HG02884 (cell line): Measurements from ENCODE around the gene FREM1.

Source experiments
- ATAC-seq: cut with Tn5 transposase; IDR thresholded peaks from one replicate; pipeline ENCODE4 v1.9.1; 2021; ENCODE audit warnings: mild to moderate bottlenecking, moderate library complexity; ENCODE audit not compliant: unreplicated experiment

The FREM1 gene

GRCh38 chr9:14822666-14823065, 87.6 kb downstream of the FREM1 start:
- no peak for ATAC-seq

DNA sequence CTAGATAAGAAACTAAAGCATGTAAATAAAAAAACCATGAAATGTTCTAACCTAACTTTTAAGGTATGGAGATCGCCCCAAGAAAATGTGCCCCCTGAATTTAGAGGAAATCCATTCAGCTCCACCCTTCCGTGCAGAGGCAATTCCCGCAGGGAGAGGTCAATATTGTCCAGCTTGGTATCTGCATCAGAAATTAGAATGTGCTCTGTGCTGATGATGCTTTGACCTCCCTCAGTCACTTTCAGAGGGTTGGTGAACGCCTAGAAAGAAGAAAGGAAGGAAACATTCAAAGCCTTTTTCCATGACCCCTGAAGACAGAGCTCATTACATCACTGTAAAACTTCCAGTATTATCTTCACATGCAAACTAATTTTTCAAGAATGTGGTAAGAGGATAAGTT, 91.0 kb downstream of the FREM1 start:
- no peak for ATAC-seq

DNA sequence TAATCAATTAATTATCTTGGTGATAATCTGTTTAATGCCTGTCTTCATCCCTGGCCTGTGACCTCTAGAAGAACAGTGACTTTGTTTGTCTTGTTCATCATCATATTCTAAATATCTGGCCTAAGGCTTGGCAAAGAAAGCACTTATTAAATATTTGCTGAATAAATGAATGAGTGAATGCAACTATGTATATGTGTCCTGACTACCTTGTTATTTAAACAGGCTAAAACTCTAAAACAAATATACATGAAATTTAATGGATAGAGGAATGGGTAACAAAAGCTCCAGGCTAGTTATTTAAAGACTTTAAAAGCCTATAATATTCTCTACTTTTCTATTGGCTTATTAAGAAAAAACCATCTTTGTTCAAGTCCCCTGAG, 96.0 kb downstream of the FREM1 start:
- no peak for ATAC-seq

DNA sequence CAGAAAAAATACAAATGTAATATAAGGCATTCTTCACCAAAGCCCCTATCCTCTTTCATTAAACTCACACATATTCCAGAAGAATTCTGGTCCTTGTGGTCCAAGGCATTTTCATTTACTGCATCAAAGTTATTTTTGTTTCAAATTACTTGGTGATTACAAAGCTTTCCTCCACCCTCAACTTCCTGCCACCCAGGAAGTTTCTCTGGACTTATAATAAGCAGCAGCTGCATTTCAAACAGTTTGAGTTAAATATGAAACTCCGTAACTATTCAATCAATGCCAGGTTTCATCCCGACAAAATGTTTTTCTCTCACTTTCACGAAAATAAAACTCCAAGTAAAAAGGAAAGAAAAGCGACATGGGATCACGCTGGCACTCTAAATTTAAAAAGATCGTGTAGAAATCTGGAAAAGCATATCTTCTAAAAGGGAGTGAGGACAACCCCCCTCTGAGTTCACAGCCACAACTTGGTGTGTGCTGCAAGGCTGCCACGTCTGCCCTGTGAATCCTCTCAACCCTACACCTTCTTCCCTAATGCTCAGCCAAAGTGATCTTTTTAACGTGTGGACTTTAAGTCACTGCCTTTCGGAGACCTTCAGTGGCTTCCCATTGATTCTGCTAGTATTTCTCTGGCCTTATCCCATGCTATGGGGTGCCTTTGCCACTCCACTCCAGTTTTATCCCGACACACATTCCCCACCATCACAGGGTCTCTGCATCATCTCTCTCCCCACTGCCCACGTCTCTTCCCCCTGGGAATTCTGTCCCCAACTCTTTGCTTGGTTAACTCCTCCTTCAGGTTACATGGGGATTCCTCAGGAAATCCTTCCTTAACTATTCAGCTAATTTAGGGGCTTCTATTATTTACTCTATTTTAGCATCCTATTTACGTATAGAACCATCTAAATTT, 96.6 kb downstream of the FREM1 start:
- ATAC-seq = no peak

GRCh38 chr9:14812806-14813205, 97.4 kb downstream of the FREM1 start:
- ATAC-seq = no peak

DNA sequence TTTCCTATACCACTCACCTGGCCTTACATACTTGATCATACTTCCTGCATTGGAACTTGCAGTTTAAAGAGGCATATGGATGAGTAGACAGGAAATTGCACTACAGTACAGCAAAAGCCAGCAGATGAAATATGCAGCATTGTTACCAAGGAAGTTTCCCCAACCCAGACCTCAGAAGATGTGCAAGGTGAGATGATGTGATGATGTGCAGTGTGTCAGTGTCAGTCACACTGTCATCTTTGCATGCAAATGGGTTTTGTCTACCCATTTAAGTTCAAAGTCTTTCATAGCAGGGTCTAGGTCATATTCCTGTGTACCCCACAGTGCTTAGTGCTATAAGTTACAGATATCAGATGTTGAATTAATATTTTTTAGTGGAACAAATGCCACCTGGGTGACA, 98.4 kb downstream of the FREM1 start:
- ATAC-seq = no peak

- ATAC-seq = no peak
Measured at GRCh38 chr9:14806941-14807520, 103.2 kb downstream of the FREM1 start.

- ATAC-seq = no peak
Measured at GRCh38 chr9:14799030-14799429, 111.2 kb downstream of the FREM1 start.

GRCh38 chr9:14797435-14797834, 112.8 kb downstream of the FREM1 start:
- no peak for ATAC-seq

GRCh38 chr9:14793389-14793788, 116.8 kb downstream of the FREM1 start:
- no peak for ATAC-seq

GRCh38 chr9:14790628-14791027, 119.6 kb downstream of the FREM1 start:
- no peak for ATAC-seq

DNA sequence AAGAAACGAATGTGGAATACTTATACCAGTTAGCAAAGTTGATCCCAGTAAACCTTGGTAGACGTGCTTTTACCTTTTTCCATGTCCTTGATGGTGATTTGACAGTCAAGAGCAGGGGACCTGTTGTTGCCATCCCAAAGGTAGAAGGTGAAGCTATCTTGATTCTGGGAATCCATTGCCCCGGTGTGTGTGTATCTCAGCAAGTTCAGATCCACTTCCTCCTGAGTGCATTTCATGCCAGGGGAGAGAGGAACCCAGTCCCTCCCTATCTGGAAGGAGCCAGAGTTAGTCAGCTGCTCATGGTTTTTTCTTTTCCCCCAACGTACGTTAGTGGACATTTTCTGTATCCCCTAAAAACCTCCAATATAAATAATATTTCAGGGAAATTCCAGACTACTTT, 121.4 kb downstream of the FREM1 start:
- no peak for ATAC-seq

DNA sequence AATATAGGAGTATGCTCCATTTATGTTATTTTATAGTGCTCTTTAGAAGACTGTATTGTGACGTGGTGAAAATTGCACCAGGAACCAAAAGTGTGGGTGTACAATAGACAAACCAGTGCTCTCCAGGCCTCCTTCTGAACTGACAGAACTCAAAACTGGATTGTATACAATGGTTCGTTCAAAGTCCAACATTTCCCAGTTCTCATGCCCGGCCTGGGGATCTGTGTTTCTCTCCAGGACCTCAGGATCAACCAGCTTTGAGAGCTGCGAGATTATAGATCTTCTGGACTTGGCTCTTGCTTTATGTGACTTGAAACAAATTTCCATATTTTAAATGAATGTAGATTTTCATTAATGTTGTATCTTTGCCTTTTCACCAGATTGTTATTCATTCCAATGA, 126.9 kb downstream of the FREM1 start:
- ATAC-seq = no peak

DNA sequence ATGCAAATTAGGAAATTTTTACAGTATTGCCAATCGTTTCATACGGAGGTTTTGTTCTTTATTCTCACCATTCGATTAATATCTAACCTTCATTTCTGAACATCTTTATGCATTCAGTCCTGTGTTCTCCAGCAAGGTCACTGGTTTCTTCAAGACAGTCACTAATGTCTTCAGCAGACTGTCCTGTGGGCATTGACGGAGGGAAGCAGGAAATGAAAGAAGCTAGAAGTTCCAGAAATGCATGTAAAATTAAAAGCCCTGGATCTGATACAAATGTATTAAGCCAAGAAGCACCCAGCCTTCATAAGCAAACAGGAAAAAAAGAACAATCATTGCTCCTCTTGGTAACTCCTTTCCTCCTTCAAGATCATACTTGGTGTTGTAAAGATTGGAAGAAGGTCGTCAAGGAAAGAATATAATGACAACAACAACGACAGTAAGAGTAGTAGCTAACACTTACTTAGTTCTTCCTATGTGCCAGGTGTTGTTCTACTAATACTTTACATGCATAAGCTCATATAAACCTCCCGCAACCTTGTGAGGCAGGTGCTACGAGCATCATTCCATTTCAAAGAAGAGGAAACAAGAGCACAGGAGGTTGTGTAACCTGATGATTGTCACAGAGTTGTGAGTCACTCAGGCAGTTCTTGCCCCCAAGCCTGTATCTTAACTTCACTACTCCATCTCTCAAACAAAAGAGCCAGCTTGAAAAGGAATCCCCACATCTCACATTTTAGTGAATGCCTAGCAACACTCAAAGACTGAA, 127.8 kb downstream of the FREM1 start:
- ATAC-seq = no peak

GRCh38 chr9:14780693-14781092, 129.5 kb downstream of the FREM1 start:
- no peak for ATAC-seq

GRCh38 chr9:14780251-14780650, 130.0 kb downstream of the FREM1 start:
- ATAC-seq = no peak

DNA sequence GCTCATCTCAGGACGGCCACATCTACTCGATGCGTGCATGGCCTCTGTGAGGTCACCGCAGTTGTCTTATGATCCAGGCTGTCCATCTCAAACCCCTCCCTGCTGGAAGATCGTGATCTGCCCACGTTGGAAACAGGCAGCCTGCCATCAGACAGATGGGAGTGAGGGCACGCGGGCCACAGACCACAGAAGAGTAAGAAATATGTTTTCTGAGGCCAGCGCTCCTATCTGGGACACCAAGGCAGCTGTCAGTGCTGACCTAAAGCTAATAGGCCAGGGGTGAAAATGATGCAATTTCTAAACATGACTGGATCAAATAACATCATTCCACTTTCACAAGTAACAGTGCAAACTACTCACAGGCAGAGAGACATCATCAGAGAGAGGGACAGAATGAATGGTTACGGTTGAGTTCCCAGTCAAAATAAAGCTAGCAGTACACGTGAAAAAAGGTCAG, 130.6 kb downstream of the FREM1 start:
- no peak for ATAC-seq

DNA sequence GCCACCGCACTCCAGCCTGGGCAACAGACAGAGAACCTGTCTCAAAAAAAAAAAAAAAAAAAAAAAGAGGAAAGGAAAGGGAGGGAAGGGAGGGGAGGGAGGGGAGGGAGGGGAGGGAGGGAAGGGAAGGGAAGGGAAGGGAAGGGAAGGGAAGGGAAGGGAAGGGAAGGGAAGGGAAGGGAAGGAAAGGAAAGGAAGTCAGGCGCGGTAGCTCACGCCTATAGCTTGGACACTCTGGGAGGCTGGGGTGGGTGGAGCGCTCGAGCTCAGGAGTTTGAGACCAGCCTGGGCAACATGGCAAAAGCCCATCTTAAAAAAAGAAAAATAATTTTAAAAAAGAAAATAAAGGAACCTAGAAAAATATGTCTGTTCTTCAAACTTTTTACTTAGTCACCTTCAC, 131.7 kb downstream of the FREM1 start:
- ATAC-seq = no peak

DNA sequence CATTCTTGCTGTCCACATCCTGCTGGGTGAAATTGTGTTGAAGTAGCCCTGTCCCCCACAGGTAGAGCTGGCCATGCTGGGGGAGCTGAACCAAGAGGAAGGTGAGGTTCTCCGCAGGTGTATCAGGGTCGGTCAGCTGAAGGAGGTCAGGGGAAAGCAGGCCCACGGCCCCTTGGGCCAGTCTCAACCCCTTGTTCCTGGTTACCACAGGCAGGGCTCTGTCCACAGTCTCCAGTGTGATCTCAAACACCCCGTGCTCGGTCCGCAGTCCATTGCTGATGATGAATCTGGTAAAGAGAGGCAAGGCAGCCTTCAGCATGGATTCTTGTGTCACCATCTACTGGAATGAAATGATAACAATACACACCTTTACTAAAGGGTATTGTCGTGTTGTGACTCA, 134.3 kb downstream of the FREM1 start:
- ATAC-seq = no peak

DNA sequence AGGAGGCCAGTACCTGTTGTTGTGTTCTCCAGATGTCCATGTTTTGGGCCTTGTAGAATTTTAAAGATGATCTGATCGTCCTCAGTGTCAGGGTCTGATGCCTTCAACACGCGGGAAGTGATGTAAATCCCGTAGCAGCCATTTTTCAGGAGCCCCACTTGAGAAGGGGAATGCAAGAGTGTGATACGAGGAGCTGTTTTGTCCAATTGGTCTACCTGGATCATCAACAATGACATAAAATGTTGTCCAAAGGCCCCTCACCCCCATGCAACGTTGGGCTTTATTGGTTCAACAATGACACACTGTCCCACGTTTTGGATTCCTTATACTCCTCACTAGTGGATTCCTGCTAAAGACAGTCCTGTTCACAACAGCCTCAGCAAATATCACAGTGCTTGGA, 139.6 kb downstream of the FREM1 start:
- ATAC-seq = no peak

DNA sequence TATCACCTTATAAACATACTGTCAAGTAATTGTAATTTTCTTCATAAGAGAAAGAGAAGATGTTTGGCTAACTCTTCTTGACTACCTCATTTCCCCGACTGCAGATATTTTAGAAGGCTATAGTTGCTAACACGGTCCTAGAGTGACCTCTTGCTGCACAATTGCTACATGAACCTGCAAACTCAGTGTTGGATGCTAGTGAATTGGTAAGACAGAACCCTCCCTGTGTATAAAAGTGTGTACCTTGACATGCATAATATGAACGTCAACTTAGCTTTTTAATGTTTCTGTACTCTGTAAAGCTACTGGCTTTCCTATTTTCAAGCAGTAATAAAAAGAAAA, 141.0 kb downstream of the FREM1 start:
- ATAC-seq = no peak
